SJSA1 (cell line): ENCODE data around the gene CEACAM16. TPM values are rescaled to one million over a fixed set of nuclear protein-coding genes. Genes with fewer than 3 reads are reported as not detected.
"Not testable (repeated sequence)": the region's sequence is repeated elsewhere in the genome, so short reads cannot be mapped to it uniquely, and the experiment has no call there.

Source experiments
- DNase-seq, 2 experiments: peaks; one replicate each; pipeline ENCODE4 v3.0.0-alpha.2; 2015 to 2020; ENCODE audit warnings: low spot score in 2 of 2, low read depth in 1 of 2
- H3K27ac ChIP-seq: fragments of 250-450 bp; sonication (Bioruptor Pico); 2 replicates; pipeline ENCODE4 v1.5.1; 2020; ENCODE audit warnings: mild to moderate bottlenecking, moderate library complexity
- H3K27me3 ChIP-seq: fragments of 250-450 bp; sonication (Bioruptor Pico); replicated peaks from 2 replicates; pipeline ENCODE4 v1.5.1; 2020; ENCODE audit warnings: mild to moderate bottlenecking, moderate library complexity
- H3K36me3 ChIP-seq: fragments of 250-450 bp; sonication (Bioruptor Pico); 2 replicates; pipeline ENCODE4 v1.5.1; 2020; ENCODE audit warnings: mild to moderate bottlenecking
- H3K4me1 ChIP-seq: fragments of 250-450 bp; sonication (Bioruptor Pico); replicated peaks from 2 replicates; pipeline ENCODE4 v1.6.1; 2021; ENCODE audit warnings: mild to moderate bottlenecking
- H3K4me3 ChIP-seq: fragments of 250-450 bp; sonication (Bioruptor Pico); 2 replicates; pipeline ENCODE4 v1.5.1; 2020; ENCODE audit warnings: mild to moderate bottlenecking
- H3K9me3 ChIP-seq: fragments of 250-450 bp; sonication (Bioruptor Pico); replicated peaks from 2 replicates; pipeline ENCODE4 v1.5.1; 2020; ENCODE audit warnings: mild to moderate bottlenecking
- total RNA-seq: library from RNA; depleted of rRNA; stranded (reverse); fragments of >200 nt; shearing (Covaris generic); gene quantifications from 2 replicates; pipeline ENCODE4 v1.2.3, GENCODE V29; 2014

CEACAM16 gene
- total RNA-seq, 1 experiment from 2014 or later: not detected

- Histone ChIP-seq H3K27ac (peak overlapping the region; percentile 77), H3K9me3 (peaks cover 5% of the 10 kb centered on the region; the same call in 1 of the 2 replicates), H3K4me1 (peaks cover 33% of the 10 kb centered on the region), H3K36me3 (no peaks in the 10 kb centered on the region), H3K4me3 (peak overlapping the region; percentile 19), H3K27me3 (no peaks in the 10 kb centered on the region)
- DNase-seq: peak; percentile 87 to 89
These were observed 19.7 kb downstream of the CEACAM16 start for GRCh38 chr19:44718441-44719261.

- H3K4me3 ChIP-seq: no peak overlapping the region
- no peak for DNase-seq
- H3K27ac ChIP-seq: no peak overlapping the region
- peaks cover 40% of the 10 kb centered on the region for H3K4me1 ChIP-seq
- no peaks in the 10 kb centered on the region for H3K36me3 ChIP-seq
- H3K9me3 ChIP-seq: peaks cover 5% of the 10 kb centered on the region; the same call in 1 of the 2 replicates
- no peaks in the 10 kb centered on the region for H3K27me3 ChIP-seq
These were observed 20.3 kb downstream of the CEACAM16 start for GRCh38 chr19:44719262-44719701.

GRCh38 chr19:44720396-44720795 lies 21.4 kb downstream of the CEACAM16 start:
- not testable (repeated sequence) for H3K36me3 ChIP-seq, H3K4me3 ChIP-seq, DNase-seq, H3K9me3 ChIP-seq, H3K27me3 ChIP-seq, H3K27ac ChIP-seq
- H3K4me1 ChIP-seq: peaks cover 46% of the 10 kb centered on the region

GRCh38 chr19:44720945-44721344 lies 22.0 kb downstream of the CEACAM16 start:
- no peak overlapping the region for H3K27ac ChIP-seq
- no peak for DNase-seq
- H3K27me3 ChIP-seq: no peaks in the 10 kb centered on the region
- H3K4me1 ChIP-seq: peaks cover 46% of the 10 kb centered on the region
- H3K4me3 ChIP-seq: no peak overlapping the region
- no peaks in the 10 kb centered on the region for H3K9me3 ChIP-seq
- no peaks in the 10 kb centered on the region for H3K36me3 ChIP-seq

- DNase-seq, H3K9me3 ChIP-seq, H3K4me3 ChIP-seq, H3K27me3 ChIP-seq, H3K36me3 ChIP-seq, H3K27ac ChIP-seq: not testable (repeated sequence)
- H3K4me1 ChIP-seq: peaks cover 46% of the 10 kb centered on the region
These were observed 22.4 kb downstream of the CEACAM16 start for GRCh38 chr19:44721369-44721768.

GRCh38 chr19:44722131-44723121 lies 23.5 kb downstream of the CEACAM16 start:
- Histone ChIP-seq H3K27ac (no peak overlapping the region), H3K4me1 (peaks cover 46% of the 10 kb centered on the region)
- DNase-seq: no peak

GRCh38 chr19:44723299-44723951 lies 24.5 kb downstream of the CEACAM16 start:
- peaks cover 41% of the 10 kb centered on the region for H3K4me1 ChIP-seq
- no peak for DNase-seq
- no peaks in the 10 kb centered on the region for H3K27me3 ChIP-seq

More at GRCh38 chr19:44722131-44723121, 23.5 kb downstream of the CEACAM16 start:
- no peaks in the 10 kb centered on the region for H3K27me3 ChIP-seq
- H3K4me3 ChIP-seq: no peak overlapping the region
- H3K36me3 ChIP-seq: no peaks in the 10 kb centered on the region
- no peaks in the 10 kb centered on the region for H3K9me3 ChIP-seq

GRCh38 chr19:44723952-44724319 lies 25.0 kb downstream of the CEACAM16 start:
- no peaks in the 10 kb centered on the region for H3K36me3 ChIP-seq
- H3K4me3 ChIP-seq: no peak overlapping the region
- H3K27me3 ChIP-seq: no peaks in the 10 kb centered on the region
- no peak overlapping the region for H3K27ac ChIP-seq
- peak; percentile 84 to 86 for DNase-seq
- H3K9me3 ChIP-seq: no peaks in the 10 kb centered on the region
- H3K4me1 ChIP-seq: peaks cover 36% of the 10 kb centered on the region

More at GRCh38 chr19:44723299-44723951, 24.5 kb downstream of the CEACAM16 start:
- H3K27ac ChIP-seq: no peak overlapping the region
- no peak overlapping the region for H3K4me3 ChIP-seq
- no peaks in the 10 kb centered on the region for H3K9me3 ChIP-seq
- no peaks in the 10 kb centered on the region for H3K36me3 ChIP-seq

GRCh38 chr19:44725251-44725650 lies 26.3 kb downstream of the CEACAM16 start:
- Histone ChIP-seq H3K4me1 (peaks cover 31% of the 10 kb centered on the region), H3K27me3 (no peaks in the 10 kb centered on the region), H3K36me3 (no peaks in the 10 kb centered on the region), H3K9me3 (no peaks in the 10 kb centered on the region), H3K27ac (no peak overlapping the region), H3K4me3 (no peak overlapping the region)
- no peak for DNase-seq

GRCh38 chr19:44725684-44726083 lies 26.7 kb downstream of the CEACAM16 start:
- H3K4me3 ChIP-seq: no peak overlapping the region
- H3K27ac ChIP-seq: no peak overlapping the region
- DNase-seq: no peak
- H3K27me3 ChIP-seq: no peaks in the 10 kb centered on the region
- peaks cover 31% of the 10 kb centered on the region for H3K4me1 ChIP-seq
- H3K9me3 ChIP-seq: no peaks in the 10 kb centered on the region
- no peaks in the 10 kb centered on the region for H3K36me3 ChIP-seq

GRCh38 chr19:44726465-44726864 lies 27.5 kb downstream of the CEACAM16 start:
- DNase-seq: no peak
- H3K9me3 ChIP-seq: no peaks in the 10 kb centered on the region
- H3K4me3 ChIP-seq: no peak overlapping the region
- H3K36me3 ChIP-seq: no peaks in the 10 kb centered on the region
- H3K27ac ChIP-seq: no peak overlapping the region
- H3K4me1 ChIP-seq: peaks cover 30% of the 10 kb centered on the region
- no peaks in the 10 kb centered on the region for H3K27me3 ChIP-seq

GRCh38 chr19:44728178-44728577 lies 29.2 kb downstream of the CEACAM16 start:
- H3K36me3 ChIP-seq: no peaks in the 10 kb centered on the region
- peaks cover 17% of the 10 kb centered on the region for H3K4me1 ChIP-seq
- H3K4me3 ChIP-seq: no peak overlapping the region
- DNase-seq: no peak
- H3K9me3 ChIP-seq: no peaks in the 10 kb centered on the region
- H3K27me3 ChIP-seq: no peaks in the 10 kb centered on the region
- H3K27ac ChIP-seq: no peak overlapping the region

- DNase-seq: no peak
- Histone ChIP-seq H3K4me1 (peaks cover 4% of the 10 kb centered on the region), H3K27ac (no peak overlapping the region), H3K9me3 (no peaks in the 10 kb centered on the region), H3K4me3 (no peak overlapping the region), H3K36me3 (no peaks in the 10 kb centered on the region), H3K27me3 (no peaks in the 10 kb centered on the region)
These were observed 30.6 kb downstream of the CEACAM16 start for GRCh38 chr19:44729516-44730033.
